MCF 10A (cell line): Measurements from ENCODE around the gene MITF. TPM values are rescaled to one million over a fixed set of nuclear protein-coding genes. Genes with fewer than 3 reads are reported as not detected.

Experiments
- BruUV-seq: library from RNA; stranded (reverse); fragments of 400-500 nt; replicated peaks from 2 replicates; lab custom pipeline; 2021; lab: Mats Ljungman, UMichigan
- CTCF ChIA-PET: fragments of 300-600 bp; sonication (Branson Sonifier 250); formaldehyde crosslinking; extraction: SDS; loops from one replicate; lab custom pipeline; 2021; ENCODE audit warnings: antibody characterized with exemption, inconsistent platforms; lab: Yijun Ruan, JAX
- POLR2A ChIA-PET: fragments of 300-600, 350-650 bp; sonication (Branson Sonifier 250); formaldehyde crosslinking; extraction: SDS; loops from one replicate; lab custom pipeline; 2020; ENCODE audit warnings: antibody characterized with exemption, inconsistent platforms; lab: Yijun Ruan, JAX
- DNase-seq: peaks from one replicate; pipeline ENCODE4 v3.0.0-alpha.2; 2018; ENCODE audit not compliant: unreplicated experiment
- H3K27ac Mint-ChIP-seq: one replicate; pipeline ENCODE4 v1.8.0; 2022; ENCODE audit warnings: mild to moderate bottlenecking, low read depth, mixed read lengths; ENCODE audit not compliant: unreplicated experiment
- H3K27me3 Mint-ChIP-seq: one replicate; pipeline ENCODE4 v1.8.0; 2022; ENCODE audit warnings: mixed read lengths; ENCODE audit not compliant: insufficient read depth, unreplicated experiment
- H3K36me3 Mint-ChIP-seq: one replicate; pipeline ENCODE4 v1.8.0; 2022; ENCODE audit warnings: mild to moderate bottlenecking, moderate library complexity, mixed read lengths; ENCODE audit not compliant: insufficient read depth, unreplicated experiment
- H3K4me1 Mint-ChIP-seq: one replicate; pipeline ENCODE4 v1.8.0; 2022; ENCODE audit warnings: mixed read lengths; ENCODE audit not compliant: insufficient read depth, unreplicated experiment
- H3K4me3 Mint-ChIP-seq: one replicate; pipeline ENCODE4 v1.8.0; 2022; ENCODE audit warnings: mild to moderate bottlenecking, moderate library complexity, mixed read lengths; ENCODE audit not compliant: unreplicated experiment
- H3K9me3 Mint-ChIP-seq: one replicate; pipeline ENCODE4 v1.8.0; 2022; ENCODE audit warnings: mixed read lengths; ENCODE audit not compliant: unreplicated experiment
- CTCF ChIP-seq: fragments of 200-600 bp; IDR thresholded peaks from one replicate; pipeline ENCODE4 v1.8.0; 2022; ENCODE audit warnings: antibody characterized with exemption, mild to moderate bottlenecking; ENCODE audit not compliant: unreplicated experiment
- intact Hi-C: fragments of 100-400 bp; cut with micrococcal nuclease; formaldehyde crosslinking; loops from 2 replicates; pipeline ENCODE4 v1.14.1; 2022
- total RNA-seq: library from RNA; stranded (reverse); gene quantifications from 2 replicates; pipeline ENCODE4 v1.2.3, GENCODE V29; 2022

MITF gene
- total RNA-seq, 1 experiment from 2014 or later = 16.1 TPM

DNA sequence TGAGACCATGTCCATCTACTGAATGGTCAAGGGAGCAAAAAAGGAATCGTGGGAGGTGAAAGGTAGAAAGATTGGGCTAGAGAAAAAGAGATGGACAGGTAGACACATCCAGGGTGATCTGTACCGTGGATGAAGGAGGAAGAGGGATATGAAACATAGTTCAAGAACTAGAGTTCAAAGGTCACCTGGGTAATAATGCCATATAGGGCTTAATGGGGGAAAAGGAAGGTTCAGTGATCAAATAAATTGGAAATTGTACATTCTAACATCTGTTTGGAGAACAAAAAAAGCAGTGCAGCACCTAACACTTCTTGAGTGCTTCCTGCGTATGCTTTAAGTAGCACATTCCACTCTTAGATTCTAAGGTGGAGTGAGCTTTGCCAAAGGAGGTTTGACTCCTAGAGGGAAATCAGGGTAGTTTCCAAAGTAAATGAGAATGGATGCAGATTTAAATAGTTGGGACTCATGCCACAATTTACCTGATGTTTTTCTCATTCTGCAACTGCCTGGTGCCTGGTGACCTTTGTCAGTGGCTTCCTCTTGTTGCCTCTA is 46.6 kb downstream of the MITF start:
- BruUV-seq = no TSS peak
- TF ChIP-seq CTCF = no peak
- no peaks in the 10 kb centered on the region for H3K36me3 Mint-ChIP-seq
- no peaks in the 10 kb centered on the region for H3K27me3 Mint-ChIP-seq
- intact Hi-C loops = loop anchor here (2.0 kb wide), 1 partner anchor 15 kb away; no protein-coding TSS in a partner anchor
- H3K4me3 Mint-ChIP-seq = no peak overlapping the region
- DNase-seq = no peak
- no peak overlapping the region for H3K27ac Mint-ChIP-seq
- CTCF ChIA-PET = interaction anchor here (0.8 to 1.6 kb wide), 3 partner anchors 47 to 90 kb away, joined by 3 to 4 read pairs (median 3); no protein-coding TSS in a partner anchor
- no peaks in the 10 kb centered on the region for H3K9me3 Mint-ChIP-seq
- POLR2A ChIA-PET = interaction anchor here (0.6 to 3.5 kb wide), 5 partner anchors 12 to 254 kb away, joined by 3 to 25 read pairs (median 5); partner anchors contain the start of gene MITF
- H3K4me1 Mint-ChIP-seq = peaks cover 33% of the 10 kb centered on the region

DNA sequence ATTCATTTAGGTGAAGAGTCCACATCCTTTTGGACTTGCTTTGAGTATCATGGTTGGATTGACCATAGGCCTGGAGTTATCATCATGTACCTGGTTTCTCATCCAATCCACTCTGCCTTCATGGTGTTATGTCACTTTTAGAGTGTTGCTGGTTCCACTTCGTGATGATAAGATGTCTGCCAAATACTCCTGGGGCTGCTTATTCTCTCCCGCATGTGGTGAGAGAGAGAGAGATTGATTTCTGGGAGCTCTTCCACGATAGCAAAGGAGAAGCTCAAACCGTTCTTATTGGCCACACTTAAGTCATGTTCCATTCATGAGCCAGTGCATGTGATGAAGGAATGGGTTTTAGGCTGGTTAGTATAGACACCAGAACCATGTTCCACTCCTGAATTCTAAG is 47.6 kb downstream of the MITF start:
- H3K4me1 Mint-ChIP-seq = peaks cover 43% of the 10 kb centered on the region
- no TSS peak for BruUV-seq
- intact Hi-C loops = no loop called here
- H3K27ac Mint-ChIP-seq = peak overlapping the region; percentile 63
- H3K9me3 Mint-ChIP-seq = no peaks in the 10 kb centered on the region
- peak overlapping the region; percentile 47 for H3K4me3 Mint-ChIP-seq
- POLR2A ChIA-PET = interaction anchor here (1.5 to 3.5 kb wide), 2 partner anchors 13 to 48 kb away, joined by 5 to 25 read pairs; partner anchors contain the start of gene MITF
- TF ChIP-seq CTCF = no peak
- H3K27me3 Mint-ChIP-seq = no peaks in the 10 kb centered on the region
- DNase-seq = no peak
- no peaks in the 10 kb centered on the region for H3K36me3 Mint-ChIP-seq
- CTCF ChIA-PET = interaction anchor here (0.6 kb wide), 1 partner anchor 131 kb away, joined by 3 read pairs; no protein-coding TSS in a partner anchor

- ChIA-PET POLR2A (interaction anchor here (1.5 to 3.5 kb wide), 2 partner anchors 14 to 48 kb away, joined by 5 to 25 read pairs; partner anchors contain the start of gene MITF), CTCF (interaction anchor here (0.6 kb wide), 1 partner anchor 130 kb away, joined by 3 read pairs; no protein-coding TSS in a partner anchor)
- peak overlapping the region; percentile 47 for H3K4me3 Mint-ChIP-seq
- no TSS peak for BruUV-seq
- peak; percentile 56 for DNase-seq
- no peaks in the 10 kb centered on the region for H3K27me3 Mint-ChIP-seq
- intact Hi-C loops = no loop called here
- no peaks in the 10 kb centered on the region for H3K36me3 Mint-ChIP-seq
- H3K9me3 Mint-ChIP-seq = no peaks in the 10 kb centered on the region
- peak overlapping the region; percentile 63 for H3K27ac Mint-ChIP-seq
- H3K4me1 Mint-ChIP-seq = peaks cover 46% of the 10 kb centered on the region
- TF ChIP-seq CTCF = no peak
Measured at GRCh38 chr3:69787436-69788168, 48.3 kb downstream of the MITF start.

DNA sequence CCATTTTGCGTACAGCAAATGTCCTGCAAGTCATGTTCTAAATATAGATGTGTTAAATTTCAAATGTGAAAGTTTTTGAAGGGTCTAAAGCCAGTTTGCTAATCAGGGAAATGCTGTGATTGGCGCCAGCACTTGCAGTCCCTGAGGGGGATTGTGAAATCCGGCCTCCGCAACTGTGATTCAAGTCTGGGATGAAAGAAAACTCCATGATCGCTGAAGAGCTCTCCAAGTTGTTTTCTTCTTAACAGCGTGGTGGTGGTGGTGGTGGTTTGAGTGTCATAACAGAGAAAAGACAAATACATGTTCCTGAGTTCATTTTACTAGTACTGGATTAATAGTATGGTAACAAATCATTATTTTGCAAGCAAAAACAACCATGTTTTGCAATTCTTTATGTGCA is 51.8 kb downstream of the MITF start:
- CTCF ChIA-PET = interaction anchor here (0.6 to 9.2 kb wide), 17 partner anchors 11 to 632 kb away, joined by 3 to 235 read pairs (median 4); partner anchors contain the start of gene MITF

More for the DNA sequence above, 51.8 kb downstream of the MITF start:
- intact Hi-C loops = loop anchor here (5.0 kb wide), 1 partner anchor 66 kb away; no protein-coding TSS in a partner anchor
- BruUV-seq = no TSS peak
- no peak for TF ChIP-seq CTCF
- H3K4me1 Mint-ChIP-seq = peaks cover 30% of the 10 kb centered on the region
- no peaks in the 10 kb centered on the region for H3K27me3 Mint-ChIP-seq
- POLR2A ChIA-PET = interaction anchor here (0.6 to 3.1 kb wide), 11 partner anchors 10 to 103 kb away, joined by 3 to 24 read pairs (median 4); partner anchors contain the start of gene MITF
- H3K9me3 Mint-ChIP-seq = no peaks in the 10 kb centered on the region
- H3K27ac Mint-ChIP-seq = peak overlapping the region; percentile 65
- peak; percentile 85 for DNase-seq
- H3K4me3 Mint-ChIP-seq = peak overlapping the region; percentile 52
- H3K36me3 Mint-ChIP-seq = no peaks in the 10 kb centered on the region
